NCI-H69 (cell line): ENCODE data around the gene ZBTB32.
"Not testable (repeated sequence)": the region's sequence is repeated elsewhere in the genome, so short reads cannot be mapped to it uniquely, and the experiment has no call there.

Experiments used
- DNase-seq: peaks from one replicate; lab custom pipeline; 2025; lab: John Stamatoyannopoulos, UW

ZBTB32 gene, protein sequence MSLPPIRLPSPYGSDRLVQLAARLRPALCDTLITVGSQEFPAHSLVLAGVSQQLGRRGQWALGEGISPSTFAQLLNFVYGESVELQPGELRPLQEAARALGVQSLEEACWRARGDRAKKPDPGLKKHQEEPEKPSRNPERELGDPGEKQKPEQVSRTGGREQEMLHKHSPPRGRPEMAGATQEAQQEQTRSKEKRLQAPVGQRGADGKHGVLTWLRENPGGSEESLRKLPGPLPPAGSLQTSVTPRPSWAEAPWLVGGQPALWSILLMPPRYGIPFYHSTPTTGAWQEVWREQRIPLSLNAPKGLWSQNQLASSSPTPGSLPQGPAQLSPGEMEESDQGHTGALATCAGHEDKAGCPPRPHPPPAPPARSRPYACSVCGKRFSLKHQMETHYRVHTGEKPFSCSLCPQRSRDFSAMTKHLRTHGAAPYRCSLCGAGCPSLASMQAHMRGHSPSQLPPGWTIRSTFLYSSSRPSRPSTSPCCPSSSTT

DNA sequence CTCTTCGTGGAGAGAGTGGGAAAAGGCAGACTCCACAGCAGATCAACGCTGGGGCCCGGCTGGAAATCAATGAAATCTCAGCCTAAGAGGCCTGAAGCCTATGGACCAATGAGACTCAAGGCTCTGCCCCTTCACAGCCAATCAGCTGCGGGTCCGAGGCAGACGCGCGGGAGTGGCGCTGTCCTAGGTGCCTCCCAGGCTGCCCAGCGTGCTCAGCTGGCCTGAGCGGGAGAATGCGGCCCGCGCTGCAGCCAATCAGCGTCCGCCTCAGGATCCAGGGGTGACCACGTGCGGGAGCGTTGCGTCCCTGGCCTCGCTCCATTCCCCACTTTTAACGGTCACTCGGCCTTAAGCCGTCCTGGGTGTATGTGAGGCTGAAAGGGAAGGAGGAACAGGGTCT lies at the start of gene ZBTB32:
Gene ZBTB32, plus strand, starts transcription at position 341 of the 400 bp plus-strand sequence. CDS start 10,069 bp downstream, outside the sequence.
- no peak for DNase-seq

DNA sequence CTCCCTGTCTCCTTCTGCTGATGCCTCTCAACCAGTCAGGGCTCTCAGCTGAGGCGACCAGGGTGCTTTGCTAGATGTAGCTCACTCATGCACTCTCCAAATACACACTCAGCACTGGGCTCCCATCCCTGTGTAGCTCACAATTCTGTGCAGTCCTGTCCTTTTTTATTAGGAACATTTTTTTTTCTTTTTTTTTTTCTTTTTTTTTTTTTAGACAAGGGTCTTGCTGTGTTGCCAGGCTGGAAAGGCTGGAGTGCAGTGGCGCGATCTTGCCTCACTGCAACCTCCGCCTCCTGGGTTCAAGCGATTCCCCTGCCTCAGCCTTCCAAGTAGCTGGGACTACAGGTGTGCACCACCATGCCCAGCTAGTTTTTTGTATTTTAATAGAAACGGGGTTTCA lies 49.5 kb upstream of the ZBTB32 start:
- DNase-seq = not testable (repeated sequence)

- DNase-seq = no peak
These were observed 48.8 kb upstream of the ZBTB32 start for GRCh38 chr19:35655600-35655999.

DNA sequence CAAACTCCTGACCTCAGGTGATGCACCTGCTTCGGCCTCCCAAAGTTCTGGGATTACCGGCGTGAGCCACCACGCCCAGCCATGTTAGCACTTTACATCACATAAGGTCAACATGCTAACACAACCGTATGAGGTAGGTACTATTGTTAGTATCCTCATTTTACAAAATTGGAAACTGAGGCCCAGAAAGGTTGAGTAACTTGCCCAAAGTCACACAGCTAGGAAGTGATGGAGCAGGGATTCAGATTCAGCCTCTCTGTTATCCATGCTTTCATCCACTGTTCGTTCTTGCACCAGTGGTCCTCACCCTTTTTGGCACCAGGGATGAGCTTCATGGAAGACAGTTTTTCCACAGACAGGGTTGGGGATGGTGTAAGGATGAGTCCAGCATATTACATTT lies 47.7 kb upstream of the ZBTB32 start:
- DNase-seq = no peak

GRCh38 chr19:35657904-35658700 lies 46.3 kb upstream of the ZBTB32 start:
- DNase-seq = no peak

DNA sequence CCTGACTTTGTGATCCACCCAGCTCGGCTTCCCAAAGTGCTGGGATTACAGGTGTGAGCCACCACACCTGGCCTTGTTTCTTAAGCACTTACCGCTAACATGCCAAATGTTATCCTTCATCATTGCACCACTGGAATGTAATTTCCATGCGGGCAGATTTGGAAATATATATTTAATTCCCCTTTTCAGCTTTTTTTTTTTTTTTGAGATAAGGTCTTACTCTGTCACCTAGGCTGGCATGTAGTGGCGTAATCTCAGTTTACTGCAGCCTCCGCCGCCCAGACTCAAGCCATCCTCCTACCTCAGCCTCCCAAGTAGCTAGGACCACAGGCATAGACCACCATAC lies 42.4 kb upstream of the ZBTB32 start:
- no peak for DNase-seq

DNA sequence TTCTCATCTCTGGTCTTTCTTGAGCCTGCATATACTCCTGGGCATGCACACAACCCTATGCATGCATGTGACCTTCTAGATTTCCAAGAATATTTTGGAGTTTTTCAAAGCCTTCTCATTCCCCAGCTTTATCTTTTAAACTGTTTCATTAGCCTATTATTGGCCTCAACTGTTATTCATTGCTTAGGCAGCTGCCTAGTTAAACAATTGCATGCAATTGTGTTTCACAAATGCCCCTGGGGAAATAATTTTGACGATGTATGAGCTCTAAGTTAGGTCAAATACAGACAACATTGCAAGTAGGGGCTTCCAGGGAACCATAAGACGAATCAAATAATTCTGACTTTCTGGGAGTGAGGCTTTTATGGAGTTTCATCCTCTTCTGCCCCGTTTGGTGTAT lies 40.4 kb upstream of the ZBTB32 start:
- DNase-seq = no peak

DNA sequence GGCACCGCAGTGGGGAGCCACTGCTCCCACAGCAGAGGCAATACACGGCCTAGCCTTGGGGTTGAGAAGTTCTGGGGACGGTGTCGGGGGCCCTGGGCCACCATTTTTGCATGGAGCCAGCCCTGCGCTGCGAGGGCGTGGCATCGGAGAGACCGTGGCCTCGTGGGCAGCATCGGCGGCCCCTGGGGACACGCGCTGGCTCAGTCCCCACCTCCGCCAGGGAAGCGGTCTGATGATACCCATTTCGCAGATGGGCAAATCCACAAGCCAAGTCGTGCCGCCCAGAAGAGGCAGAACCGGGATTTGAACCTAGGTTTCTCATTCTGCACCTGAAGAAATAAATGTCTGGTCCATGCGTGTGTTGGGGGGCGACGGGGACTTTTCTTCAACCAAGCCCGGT lies 39.2 kb upstream of the ZBTB32 start:
- no peak for DNase-seq

DNA sequence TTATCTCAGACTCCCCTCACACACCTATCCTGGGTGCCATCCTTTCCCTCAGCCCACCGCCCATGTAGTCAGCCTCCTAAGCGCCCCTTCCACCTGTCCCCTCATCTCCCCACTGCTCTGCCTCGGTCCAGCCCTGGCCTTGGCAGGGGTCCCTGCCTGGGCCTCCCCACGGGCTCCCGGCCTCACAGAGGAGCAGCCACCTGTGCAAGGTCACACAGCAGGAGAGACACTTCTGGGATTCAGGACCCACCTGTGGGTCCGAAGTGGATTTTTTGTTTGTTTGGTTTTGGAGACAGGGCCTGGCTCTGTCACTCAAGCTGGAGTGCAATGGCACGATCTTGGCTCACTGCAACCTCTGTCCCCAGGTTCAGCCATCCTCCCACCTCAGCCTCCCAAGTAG lies 38.8 kb upstream of the ZBTB32 start:
- no peak for DNase-seq

DNA sequence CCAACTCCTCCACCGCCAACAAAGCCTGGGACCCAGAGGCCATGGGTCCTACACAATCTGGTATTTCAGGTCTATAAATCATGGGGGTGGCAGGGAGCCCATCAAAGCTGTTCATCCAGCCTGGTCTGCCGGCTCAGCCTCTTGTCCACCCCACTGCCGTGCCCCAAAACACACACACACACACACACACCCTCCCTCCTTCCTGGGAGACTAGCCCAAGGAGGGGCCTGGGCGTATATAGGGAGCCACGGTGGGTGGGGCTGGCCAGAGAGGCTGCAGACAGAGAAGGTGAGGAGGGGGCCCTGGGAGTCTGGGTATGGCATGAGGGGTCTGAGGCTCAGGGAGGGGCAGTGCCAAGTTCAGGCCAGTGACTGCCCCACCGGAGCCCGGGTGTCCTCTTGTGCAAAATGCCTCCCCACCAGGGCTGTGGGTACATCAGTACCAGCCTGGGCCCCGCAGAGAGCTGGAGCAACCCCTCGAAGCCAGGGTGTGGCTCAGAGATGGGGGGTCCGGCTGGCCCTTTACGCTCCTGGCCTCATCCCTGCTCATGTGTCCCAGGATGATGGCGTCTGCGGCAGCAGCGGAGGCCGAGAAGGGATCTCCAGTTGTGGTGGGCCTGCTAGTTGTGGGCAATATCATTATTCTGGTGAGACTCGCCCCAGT lies 38.0 kb upstream of the ZBTB32 start, which contains the start of gene UPK1A:
Gene UPK1A, plus strand, starts transcription at position 267 of the 663 bp plus-strand sequence. Its CDS starts 296 bp downstream, at position 563.
- DNase-seq = no peak

DNA sequence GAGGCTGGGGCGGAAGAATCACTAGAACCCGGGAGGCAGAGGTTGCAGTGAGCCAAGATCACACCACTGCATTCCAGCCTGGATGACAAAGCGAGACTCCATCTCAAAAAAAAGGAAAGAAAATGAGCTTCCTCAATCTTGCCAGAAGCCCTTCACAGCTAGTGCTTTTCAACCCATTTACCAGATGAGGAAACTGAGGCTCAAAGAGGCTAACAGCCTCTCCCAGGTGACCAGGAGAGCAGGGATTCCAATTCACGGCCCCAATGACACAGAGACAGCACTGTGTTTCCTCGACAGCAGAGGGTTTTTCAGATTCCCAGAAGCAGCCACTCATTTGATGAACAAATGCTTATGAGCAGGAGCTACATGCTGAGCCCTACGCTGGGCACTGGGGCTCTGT lies 34.8 kb upstream of the ZBTB32 start:
- DNase-seq = no peak

- no peak for DNase-seq
These were observed 34.4 kb upstream of the ZBTB32 start for GRCh38 chr19:35669974-35670373.

DNA sequence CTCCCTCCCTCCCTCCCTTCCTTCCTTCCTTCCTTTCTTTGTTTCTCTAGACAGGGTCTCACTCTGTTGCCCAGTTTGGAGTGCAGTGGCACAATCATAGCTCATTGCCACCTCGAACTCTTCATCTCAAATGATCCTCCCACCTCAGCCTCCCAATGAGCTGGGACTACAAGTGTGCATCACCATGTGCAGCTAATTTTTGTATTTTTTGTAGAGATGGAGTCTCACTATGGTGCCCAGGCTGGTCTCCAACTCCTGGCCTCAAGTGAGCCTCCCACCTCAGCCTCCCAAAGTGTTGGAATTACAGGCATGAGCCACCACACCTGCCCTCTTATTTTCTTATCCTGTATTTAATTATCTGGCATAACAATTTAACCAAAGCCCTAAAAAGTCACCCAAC lies 33.7 kb upstream of the ZBTB32 start:
- DNase-seq = no peak

- peak; percentile 48 for DNase-seq
These were observed 32.5 kb upstream of the ZBTB32 start for GRCh38 chr19:35671818-35672217.

DNA sequence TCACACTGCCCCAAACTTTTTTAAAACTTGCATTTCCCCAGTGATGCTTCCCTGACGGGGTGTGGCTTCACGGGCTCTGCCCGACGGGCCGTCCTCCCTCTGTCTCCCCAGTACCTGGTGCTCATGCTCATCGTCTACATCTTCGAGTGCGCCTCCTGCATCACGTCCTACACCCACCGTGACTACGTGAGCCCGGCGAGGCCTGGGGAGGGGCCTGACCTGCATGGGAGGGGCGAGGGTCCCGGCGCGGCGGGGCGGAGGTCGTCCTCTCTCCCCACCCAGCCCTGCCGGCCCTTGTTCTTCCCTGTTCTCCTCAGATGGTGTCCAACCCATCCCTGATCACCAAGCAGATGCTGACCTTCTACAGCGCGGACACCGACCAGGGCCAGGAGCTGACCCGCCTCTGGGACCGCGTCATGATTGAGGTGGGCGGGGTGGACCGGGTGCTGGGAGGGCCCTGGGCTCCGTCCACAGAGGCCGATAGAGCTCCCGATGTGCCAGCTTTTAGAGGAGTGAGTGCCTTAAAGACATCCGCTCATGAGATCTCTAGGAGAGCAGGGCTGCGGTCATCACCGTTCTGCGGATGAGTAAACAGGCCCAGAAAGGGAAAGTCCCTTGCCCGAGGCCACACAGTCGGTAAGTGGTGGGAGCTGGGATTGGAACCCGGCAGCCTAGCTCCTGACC lies 31.1 kb upstream of the ZBTB32 start:
- peak; percentile 32 for DNase-seq

DNA sequence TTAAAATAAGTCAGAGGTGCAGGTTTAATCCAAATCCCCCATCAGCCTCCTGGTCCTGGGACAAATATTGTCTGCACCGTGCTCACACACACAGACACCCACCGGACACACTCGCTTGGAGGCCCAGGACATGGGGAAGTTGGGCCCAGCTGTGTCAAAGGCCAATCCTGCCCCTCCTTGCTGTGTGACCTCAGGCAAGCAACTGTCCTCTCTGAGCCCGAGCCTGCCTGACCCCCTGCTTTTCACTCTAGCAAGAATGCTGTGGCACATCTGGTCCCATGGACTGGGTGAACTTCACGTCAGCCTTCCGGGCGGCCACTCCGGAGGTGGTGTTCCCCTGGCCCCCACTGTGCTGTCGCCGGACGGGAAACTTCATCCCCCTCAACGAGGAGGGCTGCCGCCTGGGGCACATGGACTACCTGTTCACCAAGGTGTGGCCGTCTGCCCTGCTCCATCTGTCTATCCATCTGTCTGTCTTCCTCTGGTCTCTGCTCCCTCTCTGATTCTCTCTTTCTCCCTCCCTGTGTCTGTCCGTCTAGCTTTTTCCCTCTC lies 28.7 kb upstream of the ZBTB32 start:
- peak; percentile 16 for DNase-seq

GRCh38 chr19:35689836-35690235 lies 14.5 kb upstream of the ZBTB32 start:
- DNase-seq = no peak

- DNase-seq = not testable (repeated sequence)
These were observed 13.3 kb upstream of the ZBTB32 start for GRCh38 chr19:35691106-35691505.

DNA sequence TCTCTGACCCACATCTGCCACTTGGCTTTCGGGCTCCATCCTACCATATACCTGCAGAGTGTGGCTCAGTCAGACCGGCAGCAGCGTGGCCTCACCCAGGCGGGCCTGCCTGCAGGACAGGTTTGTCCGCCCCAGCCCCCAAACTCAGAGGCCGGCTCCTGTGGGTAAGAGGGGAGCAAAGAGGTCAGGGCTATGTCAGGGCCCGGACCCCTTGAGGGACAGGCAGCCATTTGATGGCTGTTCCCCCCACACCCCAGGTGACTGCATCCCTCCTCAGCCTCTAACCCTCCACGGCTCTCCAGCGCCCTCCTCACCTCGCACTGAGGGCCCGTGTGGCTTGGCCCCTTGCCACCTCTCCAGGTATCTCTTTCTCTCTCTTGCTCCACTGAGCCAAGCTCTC lies 12.3 kb upstream of the ZBTB32 start:
- no peak for DNase-seq

DNA sequence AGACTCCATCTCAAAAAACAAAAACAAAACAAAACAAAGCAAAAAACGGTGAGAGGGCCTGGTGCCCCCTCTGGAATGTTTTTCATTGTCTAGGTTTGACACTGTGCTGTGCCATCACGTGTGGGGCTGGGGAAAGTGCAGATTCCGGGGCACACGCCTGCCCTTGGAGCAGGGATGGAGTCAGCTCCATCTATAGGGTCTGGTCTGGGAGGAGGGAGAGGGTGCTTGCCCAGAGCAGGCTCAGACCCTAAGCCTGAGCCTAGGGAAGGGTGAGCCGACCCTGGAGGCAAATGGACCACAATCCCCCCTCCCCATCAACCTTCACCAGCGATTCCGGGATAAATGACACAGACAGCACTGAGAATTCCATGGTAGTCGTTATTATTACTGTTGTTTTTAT lies 10.9 kb upstream of the ZBTB32 start:
- no peak for DNase-seq

- DNase-seq = peak; percentile 92
These were observed 10.3 kb upstream of the ZBTB32 start for GRCh38 chr19:35693835-35694599.
